MM.1S (cell line): Measurements from ENCODE around the gene BNIP5.

Experiments used
- DNase-seq: peaks from one replicate; pipeline ENCODE4 v3.0.0-alpha.2; 2015
- H2AFZ ChIP-seq: fragments of 300-600 bp; sonication (generic); 2 replicates; pipeline ENCODE4 v1.6.0; 2016; ENCODE audit warnings: antibody characterized with exemption, low read length
- H3F3A ChIP-seq: fragments of 300-600 bp; sonication (generic); 2 replicates; pipeline ENCODE4 v1.6.1; 2016; ENCODE audit warnings: mild to moderate bottlenecking, antibody characterized with exemption, low read length, moderate library complexity, mixed read lengths; ENCODE audit not compliant: insufficient read depth
- H3K27ac ChIP-seq: fragments of 300-600 bp; sonication (generic); 2 replicates; pipeline ENCODE4 v1.5.1; 2016; ENCODE audit warnings: mild to moderate bottlenecking, low read length
- H3K27me3 ChIP-seq: fragments of 300-600 bp; sonication (generic); replicated peaks from 2 replicates; pipeline ENCODE4 v1.6.0; 2016; ENCODE audit warnings: low read length; ENCODE audit not compliant: insufficient read depth
- H3K36me3 ChIP-seq: fragments of 300-600 bp; sonication (generic); replicated peaks from 2 replicates; pipeline ENCODE4 v1.6.1; 2016; ENCODE audit warnings: mild to moderate bottlenecking, low read length, mixed read lengths; ENCODE audit not compliant: insufficient read depth
- H3K4me1 ChIP-seq: fragments of 300-600 bp; sonication (generic); 2 replicates; pipeline ENCODE4 v1.6.1; 2016; ENCODE audit warnings: low read length, mixed read lengths
- H3K4me2 ChIP-seq: fragments of 300-600 bp; sonication (generic); 2 replicates; pipeline ENCODE4 v1.6.0; 2016; ENCODE audit warnings: low read depth, low read length
- H3K4me3 ChIP-seq: fragments of 300-600 bp; sonication (generic); 2 replicates; pipeline ENCODE4 v1.5.1; 2016; ENCODE audit warnings: low read length, mixed read lengths
- H3K79me2 ChIP-seq: fragments of 300-600 bp; sonication (generic); 2 replicates; pipeline ENCODE4 v1.6.1; 2016; ENCODE audit warnings: mixed run types, low read length, mixed read lengths
- H3K9ac ChIP-seq: fragments of 300-600 bp; sonication (generic); 2 replicates; pipeline ENCODE4 v1.6.1; 2016; ENCODE audit warnings: low read length, mixed read lengths
- H3K9me2 ChIP-seq: fragments of 300-600 bp; sonication (generic); replicated peaks from 2 replicates; pipeline ENCODE4 v1.6.1; 2016; ENCODE audit warnings: mild to moderate bottlenecking, low read length, mixed read lengths; ENCODE audit not compliant: insufficient read depth
- H3K9me3 ChIP-seq: fragments of 300-600 bp; sonication (generic); replicated peaks from 2 replicates; pipeline ENCODE4 v1.6.1; 2016; ENCODE audit warnings: mild to moderate bottlenecking, low read length, mixed read lengths; ENCODE audit not compliant: insufficient read depth
- H4K20me1 ChIP-seq: fragments of 300-600 bp; sonication (generic); 2 replicates; pipeline ENCODE4 v1.6.1; 2016; ENCODE audit warnings: mild to moderate bottlenecking, low read length, moderate library complexity, mixed read lengths; ENCODE audit not compliant: insufficient read depth
- CTCF ChIP-seq: fragments of 300-600 bp; sonication (generic); IDR thresholded peaks from 2 replicates; pipeline ENCODE4 v1.5.1; 2016; ENCODE audit warnings: antibody characterized with exemption, low read length, mixed read lengths
- EZH2 ChIP-seq: fragments of 300-600 bp; sonication (generic); optimal IDR thresholded peaks from 2 replicates; pipeline ENCODE3; 2017; ENCODE audit warnings: low read depth, mild to moderate bottlenecking, antibody characterized with exemption, low read length, mixed read lengths
- EZH2phosphoT487 ChIP-seq: fragments of 300-600 bp; sonication (generic); IDR thresholded peaks from 2 replicates; pipeline ENCODE4 v1.6.1; 2018; ENCODE audit warnings: antibody characterized with exemption, low read length

The BNIP5 gene

DNA sequence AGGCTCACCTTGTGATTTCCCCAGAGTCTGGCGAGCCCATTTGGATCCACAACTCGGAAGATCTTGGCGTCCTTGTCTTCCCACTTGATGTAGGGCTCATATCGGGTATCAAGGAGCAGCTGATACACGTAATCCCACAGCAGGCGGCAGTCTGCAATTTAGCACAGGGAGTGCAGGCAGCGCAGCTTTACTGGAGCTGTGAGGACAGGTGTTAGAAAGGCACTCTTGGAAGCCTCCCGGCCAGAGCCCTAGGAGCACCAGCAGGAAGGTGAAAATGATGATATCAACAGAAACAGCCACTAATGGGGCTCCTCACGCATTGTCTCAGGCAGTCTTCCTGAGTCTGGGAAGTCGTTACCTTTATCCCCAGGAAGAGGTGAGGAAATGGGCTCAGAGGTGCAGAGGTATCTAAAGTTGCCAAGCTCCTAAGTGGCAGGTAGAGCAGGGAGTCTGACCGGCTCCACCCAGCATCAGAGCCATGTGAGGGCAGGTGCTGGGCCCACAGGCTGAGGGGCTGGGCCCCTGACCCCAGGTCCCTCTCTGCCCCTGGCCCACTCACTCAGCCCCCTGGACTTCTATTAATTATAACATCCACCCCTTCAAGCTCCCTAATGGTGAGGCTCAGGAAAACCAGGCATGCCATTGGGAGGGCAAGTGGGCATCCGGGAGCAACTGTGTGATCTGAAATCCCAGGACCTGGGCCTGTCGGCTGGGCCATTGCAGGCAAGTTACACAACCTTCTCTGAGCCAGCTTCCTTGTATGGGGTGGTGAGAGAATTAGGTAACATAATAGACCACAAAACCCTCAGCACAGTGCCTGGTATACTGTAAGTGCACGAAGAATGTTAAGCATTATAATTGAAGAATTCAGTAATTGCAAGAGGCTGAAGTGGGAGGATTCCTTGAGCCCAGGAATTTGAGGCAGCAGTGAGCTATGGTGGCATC is 32.5 kb upstream of the BNIP5 start:
- no peak for DNase-seq
- Histone ChIP-seq H3K4me2 (no peak overlapping the region), H2AFZ (no peak overlapping the region), H3K9ac (no peak overlapping the region), H3K4me1 (peaks cover 13% of the 10 kb centered on the region), H3K36me3 (no peaks in the 10 kb centered on the region), H3K27me3 (no peaks in the 10 kb centered on the region), H3K79me2 (no peaks in the 10 kb centered on the region), H3K4me3 (no peak overlapping the region), H4K20me1 (no peaks in the 10 kb centered on the region), H3K9me3 (no peaks in the 10 kb centered on the region), H3K27ac (no peak overlapping the region), H3K9me2 (no peaks in the 10 kb centered on the region), H3F3A (no peaks in the 10 kb centered on the region)
- TF ChIP-seq EZH2phosphoT487, result no peak
- no peak for TF ChIP-seq CTCF
- TF ChIP-seq EZH2, result no peak

- TF ChIP-seq EZH2phosphoT487, result no peak
- TF ChIP-seq CTCF, result no peak
- no peak for TF ChIP-seq EZH2
- H3F3A ChIP-seq, result no peaks in the 10 kb centered on the region
- H3K27ac ChIP-seq, result no peak overlapping the region
- no peaks in the 10 kb centered on the region for H4K20me1 ChIP-seq
- H3K9me2 ChIP-seq, result no peaks in the 10 kb centered on the region
- H3K79me2 ChIP-seq, result no peaks in the 10 kb centered on the region
- DNase-seq, result no peak
- no peak overlapping the region for H2AFZ ChIP-seq
- H3K4me3 ChIP-seq, result no peak overlapping the region
- no peaks in the 10 kb centered on the region for H3K27me3 ChIP-seq
- no peak overlapping the region for H3K4me2 ChIP-seq
- peaks cover 13% of the 10 kb centered on the region for H3K4me1 ChIP-seq
- H3K9ac ChIP-seq, result no peak overlapping the region
- H3K9me3 ChIP-seq, result no peaks in the 10 kb centered on the region
- H3K36me3 ChIP-seq, result no peaks in the 10 kb centered on the region
These were observed 31.7 kb upstream of the BNIP5 start for GRCh38 chr6:36368421-36368820.

DNA sequence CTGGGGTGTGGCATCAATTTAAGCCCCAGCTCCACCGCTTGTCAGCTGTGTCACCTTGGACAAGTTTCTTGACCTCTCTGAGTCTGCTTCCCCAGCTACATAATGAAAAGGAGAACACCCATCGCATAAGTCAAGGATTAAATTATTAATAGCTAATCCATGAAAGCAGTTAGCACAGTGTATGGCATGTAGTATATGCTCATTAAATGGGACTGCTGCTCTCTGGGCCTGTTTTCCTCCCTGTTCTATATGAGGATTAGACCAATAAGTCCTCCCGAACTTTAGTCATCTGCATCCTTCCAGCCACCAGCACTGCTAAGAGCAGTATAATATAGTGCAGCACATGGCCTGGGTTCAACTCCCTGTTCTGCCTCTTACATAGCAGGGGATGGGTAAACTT is 31.1 kb upstream of the BNIP5 start:
- Histone ChIP-seq H3K9ac (no peak overlapping the region), H3K27me3 (no peaks in the 10 kb centered on the region), H3K36me3 (no peaks in the 10 kb centered on the region), H3K4me3 (no peak overlapping the region), H3K9me2 (no peaks in the 10 kb centered on the region), H3K79me2 (no peaks in the 10 kb centered on the region), H2AFZ (no peak overlapping the region), H3F3A (no peaks in the 10 kb centered on the region), H3K9me3 (no peaks in the 10 kb centered on the region), H3K27ac (no peak overlapping the region), H4K20me1 (no peaks in the 10 kb centered on the region), H3K4me1 (peaks cover 13% of the 10 kb centered on the region), H3K4me2 (no peak overlapping the region)
- no peak for DNase-seq
- TF ChIP-seq CTCF, result no peak
- no peak for TF ChIP-seq EZH2phosphoT487
- no peak for TF ChIP-seq EZH2
